SK-N-MC (cell line): Measurements from ENCODE around the gene UMAD1.

Source experiments
- EZH2 ChIP-seq: fragments of 200-600 bp; sonication (generic); IDR thresholded peaks from one replicate; pipeline ENCODE4 v1.6.1; 2017; ENCODE audit warnings: antibody characterized with exemption
- POLR2AphosphoS5 ChIP-seq: IDR thresholded peaks from 2 replicates; pipeline ENCODE4 v1.6.1; 2012; ENCODE audit warnings: mild to moderate bottlenecking, low read depth, low read length, borderline replicate concordance

DNA sequence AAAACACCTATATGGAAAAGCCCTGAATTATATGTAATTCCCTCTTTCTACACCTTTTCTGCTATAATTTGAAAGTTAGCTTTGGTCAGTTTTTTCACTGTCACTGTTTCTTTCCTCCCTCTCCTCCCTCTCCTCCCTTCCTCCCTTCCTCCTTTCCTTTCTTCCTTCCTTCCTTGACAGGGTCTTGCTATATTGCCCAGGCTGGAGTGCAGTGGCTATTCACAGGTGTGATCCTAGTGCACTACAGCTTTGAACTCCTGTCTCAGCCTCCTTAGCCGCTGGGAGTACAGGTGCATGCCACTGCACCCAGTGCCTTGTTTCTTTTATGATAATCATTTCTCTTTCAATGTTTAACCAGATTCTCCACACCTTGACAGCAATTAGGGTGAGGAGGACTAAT, 22.1 kb upstream of the UMAD1 start:
- TF ChIP-seq EZH2: no peak
- TF ChIP-seq POLR2AphosphoS5: no peak
